ENCODE results near the gene PRKCB.
"Not testable (repeated sequence)": the region's sequence is repeated elsewhere in the genome, so short reads cannot be mapped to it uniquely, and the experiment has no call there.

Gene PRKCB

DNA sequence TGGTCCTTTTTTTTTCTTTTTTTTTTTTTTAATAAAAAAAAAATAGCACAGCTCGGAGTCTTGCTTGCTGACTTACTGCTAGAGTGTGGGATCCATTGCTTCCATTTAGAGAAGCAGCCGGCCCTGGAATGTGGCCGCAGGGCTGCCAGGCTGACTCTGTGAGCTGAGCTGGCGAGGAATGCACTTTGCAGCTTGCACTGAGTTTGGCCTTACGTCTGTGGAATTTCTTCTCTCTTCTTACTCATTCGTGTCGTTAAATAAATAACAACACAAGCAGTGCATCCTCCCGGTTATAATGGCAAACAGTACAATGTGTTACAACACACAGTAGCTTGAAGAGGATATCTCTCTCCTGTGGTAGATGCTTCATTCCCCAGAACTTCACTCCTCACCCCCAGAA, 69.2 kb downstream of the PRKCB start:
- no peak for DNase-seq

DNA sequence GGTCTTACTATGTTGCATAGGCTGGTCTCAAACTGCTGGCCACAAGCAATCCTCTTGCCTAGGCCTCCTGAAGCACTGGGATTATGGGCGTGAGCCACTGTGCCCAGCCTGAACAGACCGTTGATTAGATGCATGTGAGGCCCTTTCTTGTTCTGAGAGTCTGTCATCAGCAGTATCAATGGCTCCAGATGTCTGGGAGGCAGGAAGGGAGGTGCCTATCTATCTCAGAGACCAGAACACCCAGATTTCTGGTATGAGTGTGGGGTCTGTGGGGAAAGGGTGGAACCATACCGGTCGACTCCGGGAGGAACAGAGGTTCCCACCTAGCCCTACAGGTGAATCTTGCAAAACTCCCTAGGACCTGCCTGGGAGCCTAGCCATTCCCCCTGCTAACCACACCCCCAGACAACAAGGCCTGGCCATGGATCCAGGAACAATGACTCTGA, 71.7 kb downstream of the PRKCB start:
- no peak for DNase-seq

DNA sequence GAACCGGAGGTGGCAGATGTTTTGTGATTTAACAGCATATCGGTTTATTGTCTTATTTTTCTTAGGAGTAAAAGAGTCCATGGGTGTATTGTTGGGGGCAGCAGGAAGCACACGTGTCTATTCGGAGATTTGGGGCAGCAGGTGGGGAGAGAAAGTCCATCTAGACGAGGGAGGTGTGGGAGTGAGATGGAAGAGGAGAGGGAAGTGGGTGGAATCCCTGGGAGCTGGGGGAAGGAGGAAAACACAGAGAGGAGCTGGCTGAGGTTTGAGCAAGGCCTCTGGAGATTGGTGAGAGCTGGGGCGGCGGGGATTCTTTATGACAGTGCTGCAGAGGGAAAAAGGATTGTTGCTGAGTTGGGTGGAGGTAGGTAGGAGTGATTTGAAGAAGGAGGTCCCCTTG, 72.1 kb downstream of the PRKCB start:
- no peak for DNase-seq

DNA sequence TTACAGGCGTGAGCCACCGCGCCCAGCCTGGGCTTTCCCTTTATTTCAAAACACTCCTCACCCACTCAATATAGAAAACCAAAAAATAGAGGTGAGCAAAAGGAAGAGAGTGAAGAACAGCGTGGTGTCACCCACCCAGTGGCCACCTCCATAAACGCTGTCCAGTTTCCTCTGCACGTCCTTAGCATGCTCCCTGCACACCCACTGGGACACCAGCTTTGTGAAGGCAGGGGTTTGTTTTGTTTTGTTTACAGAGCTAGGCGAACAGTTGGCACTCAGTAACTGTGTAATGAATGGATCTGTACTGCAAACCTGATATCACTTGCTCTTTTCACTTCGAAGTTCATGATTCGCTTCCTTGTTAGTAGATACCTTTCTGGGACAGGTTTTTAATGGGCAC, 73.0 kb downstream of the PRKCB start:
- DNase-seq: no peak

DNA sequence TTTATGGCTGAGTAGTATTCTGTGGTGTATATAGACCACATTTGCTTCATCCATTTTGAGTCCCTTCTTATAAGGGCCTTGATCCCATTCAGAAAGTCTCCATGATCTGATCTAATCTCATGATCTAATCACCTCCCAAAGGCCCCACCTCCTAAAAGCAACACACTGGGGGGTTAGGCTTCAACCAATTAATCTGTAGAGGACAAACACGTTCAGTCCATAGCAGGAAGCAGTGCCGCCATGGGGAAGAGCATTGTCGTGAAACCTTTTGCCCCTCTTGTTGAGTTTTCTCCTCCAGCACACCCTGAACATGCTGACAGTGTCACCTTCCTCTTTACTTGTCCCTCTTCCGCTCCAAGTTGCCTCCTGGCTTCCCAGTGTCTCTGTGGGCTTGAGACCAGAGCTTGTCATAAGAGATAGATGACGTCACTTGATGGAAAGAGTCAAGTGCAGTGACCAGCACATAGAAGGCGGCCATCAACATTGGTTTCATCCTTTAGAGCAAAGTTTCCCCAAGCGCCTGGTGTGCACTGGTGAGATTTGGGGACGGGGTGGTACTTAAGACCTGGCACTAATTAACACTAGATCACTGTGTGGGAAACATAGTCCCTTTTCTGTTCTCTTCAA, 74.1 kb downstream of the PRKCB start:
- no peak for DNase-seq

DNA sequence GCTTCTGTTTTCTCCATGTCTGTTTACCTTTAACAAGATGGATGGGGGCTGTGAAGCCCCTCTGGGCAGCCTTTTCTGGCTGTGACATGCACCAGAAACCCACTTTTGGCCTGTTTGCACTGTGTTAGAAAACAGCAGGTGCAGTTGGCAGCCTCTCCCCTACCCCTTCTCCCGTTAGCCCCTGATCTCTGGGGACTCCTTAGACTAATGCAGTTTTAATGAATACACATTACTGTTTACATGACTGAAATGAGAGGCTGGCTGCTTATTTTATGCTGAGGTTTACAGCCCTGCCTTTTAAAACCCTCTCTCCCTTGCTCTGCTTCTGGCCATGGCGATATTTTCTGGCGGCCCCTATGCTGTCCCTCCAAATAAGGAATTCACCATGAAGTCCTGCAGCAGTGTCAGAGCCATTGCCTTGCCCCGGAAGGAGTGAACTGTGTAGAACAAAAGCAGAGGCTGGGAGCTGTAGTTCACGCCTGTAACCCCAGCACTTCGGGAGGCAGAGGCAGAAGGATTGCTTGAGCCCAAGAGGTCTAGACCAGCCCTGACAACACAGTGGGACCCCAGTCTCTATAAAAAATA, 79.3 kb downstream of the PRKCB start:
- DNase-seq: no peak

DNA sequence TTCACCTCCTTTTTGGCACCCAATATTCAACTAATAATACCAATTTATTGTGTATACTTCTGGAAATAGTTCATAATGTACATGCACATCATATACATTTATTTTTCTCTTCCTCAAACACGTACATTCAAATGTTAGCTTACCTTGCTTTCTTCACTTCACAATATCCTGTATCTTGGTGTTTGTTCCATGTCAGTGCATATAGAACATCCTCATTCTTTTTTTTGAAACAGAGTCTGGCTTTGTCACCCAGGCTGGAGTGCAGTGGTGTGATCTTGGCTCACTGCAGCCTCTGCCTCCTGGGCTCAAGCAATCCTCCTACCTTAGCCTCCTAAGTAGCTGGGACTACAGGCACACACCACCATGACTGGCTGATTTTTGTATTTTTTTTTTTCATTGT, 80.8 kb downstream of the PRKCB start:
- not testable (repeated sequence) for DNase-seq

DNA sequence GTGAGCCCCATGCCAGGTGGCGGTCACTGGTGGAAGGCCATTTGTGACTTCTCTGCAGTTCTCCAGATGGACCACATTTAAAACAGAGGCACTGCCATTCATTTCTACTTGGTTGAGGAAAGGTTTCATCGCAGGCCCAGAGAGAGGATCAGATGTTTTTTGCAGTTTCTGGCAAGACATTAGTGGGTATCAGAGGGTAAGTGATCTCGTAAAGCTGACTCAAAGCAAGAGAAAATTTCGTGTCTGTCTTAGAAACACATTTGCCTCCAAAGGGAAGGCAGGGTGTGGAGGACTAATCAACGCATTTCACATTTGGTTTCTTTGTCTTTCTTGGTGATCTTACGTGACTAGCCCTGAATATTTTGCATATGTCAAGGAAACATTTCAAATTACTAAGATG, 81.8 kb downstream of the PRKCB start:
- no peak for DNase-seq

DNA sequence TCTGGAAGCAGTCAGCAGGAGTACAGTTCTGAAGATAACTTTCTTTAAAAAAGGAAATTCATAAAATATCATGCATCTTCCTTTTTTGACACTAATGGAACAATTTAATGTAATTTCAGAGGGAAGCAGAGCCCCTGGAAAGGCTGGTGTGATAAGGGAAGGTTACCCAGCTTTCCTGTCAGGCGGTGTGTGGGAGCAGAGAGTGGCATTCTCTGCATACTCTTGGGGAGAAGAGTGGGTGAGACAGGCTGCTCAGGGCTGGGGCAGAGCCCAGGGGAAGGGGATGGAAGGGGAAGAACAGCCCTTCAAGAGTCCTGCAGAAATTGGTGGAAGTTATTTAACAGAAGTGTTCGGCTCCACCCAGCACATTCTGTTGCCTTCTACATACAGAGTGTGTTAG, 84.7 kb downstream of the PRKCB start:
- DNase-seq: no peak

DNA sequence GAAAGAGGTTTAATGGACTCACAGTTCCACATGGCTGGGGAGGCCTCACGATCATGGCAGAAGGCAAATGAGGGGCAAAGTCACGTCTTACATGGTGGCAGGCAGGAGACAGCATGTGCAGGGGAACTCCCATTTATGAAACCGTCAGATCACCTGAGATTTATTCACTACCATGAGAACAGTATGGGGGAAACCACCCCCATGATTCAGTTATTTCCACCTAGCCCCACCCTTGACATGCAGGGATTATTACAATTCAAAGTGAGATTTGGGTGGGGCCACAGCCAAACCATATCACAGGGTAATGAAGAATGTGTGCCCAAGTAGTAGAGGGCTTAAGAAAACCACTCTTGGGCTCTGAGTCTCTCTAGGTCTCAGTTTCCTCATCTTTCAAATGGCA, 85.1 kb downstream of the PRKCB start:
- peak; percentile 9 to 20 for DNase-seq

DNA sequence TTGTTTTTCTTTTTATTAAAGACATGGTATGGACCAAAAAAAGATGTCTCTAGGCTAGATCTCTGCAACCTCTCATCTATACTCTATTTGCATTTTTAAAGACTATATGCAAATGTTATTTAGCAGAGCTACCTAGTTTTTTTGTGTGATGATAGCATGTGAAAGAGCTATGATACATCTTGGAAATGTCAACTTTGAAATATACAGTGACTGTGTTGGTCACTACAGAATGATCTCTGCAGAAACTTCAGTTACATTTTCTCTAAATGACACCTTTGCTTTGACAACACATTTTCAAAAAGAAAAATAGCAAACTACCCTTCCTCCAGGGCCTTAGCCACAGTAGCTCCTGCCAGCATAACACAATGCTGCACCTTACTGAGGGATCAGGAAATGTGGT, 86.6 kb downstream of the PRKCB start:
- DNase-seq: no peak

DNA sequence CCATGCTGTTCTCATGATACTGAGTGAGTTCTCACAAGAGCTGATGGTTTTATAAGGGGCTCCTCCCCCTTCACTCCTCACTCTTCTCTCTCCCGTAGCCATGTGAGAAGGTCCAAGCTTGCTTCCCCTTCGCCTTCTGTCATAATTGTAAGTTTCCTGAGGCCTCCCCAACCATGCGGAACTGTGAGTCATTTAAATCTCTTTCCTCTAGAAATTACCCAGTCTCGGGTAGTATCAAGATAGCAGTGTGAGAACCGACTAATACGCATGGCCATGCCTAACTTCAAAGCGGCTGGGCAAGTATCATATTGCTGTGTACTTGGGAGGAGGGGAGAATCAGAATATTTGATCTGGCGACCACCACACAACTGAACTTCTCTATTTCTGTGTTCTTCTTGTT, 88.3 kb downstream of the PRKCB start:
- no peak for DNase-seq

DNA sequence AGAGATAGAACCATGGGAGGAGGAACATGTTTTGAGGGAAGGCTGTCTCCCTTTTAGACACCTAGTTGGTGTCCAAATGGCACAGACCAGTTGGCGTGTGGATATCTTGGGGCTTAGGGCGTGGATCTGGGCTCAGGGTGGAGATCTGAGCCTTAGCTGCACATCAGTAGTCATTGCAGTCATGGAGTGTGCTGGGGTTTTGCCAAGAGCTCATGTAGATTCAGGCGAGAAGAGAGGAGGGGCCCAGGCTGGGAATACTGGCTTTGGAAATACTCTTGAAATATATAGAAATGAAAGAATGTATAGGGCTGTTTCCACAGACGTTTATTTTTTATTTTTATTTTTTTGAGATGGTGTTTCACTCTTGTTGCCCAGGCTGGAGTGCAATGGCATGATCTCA, 92.0 kb downstream of the PRKCB start:
- no peak for DNase-seq

DNA sequence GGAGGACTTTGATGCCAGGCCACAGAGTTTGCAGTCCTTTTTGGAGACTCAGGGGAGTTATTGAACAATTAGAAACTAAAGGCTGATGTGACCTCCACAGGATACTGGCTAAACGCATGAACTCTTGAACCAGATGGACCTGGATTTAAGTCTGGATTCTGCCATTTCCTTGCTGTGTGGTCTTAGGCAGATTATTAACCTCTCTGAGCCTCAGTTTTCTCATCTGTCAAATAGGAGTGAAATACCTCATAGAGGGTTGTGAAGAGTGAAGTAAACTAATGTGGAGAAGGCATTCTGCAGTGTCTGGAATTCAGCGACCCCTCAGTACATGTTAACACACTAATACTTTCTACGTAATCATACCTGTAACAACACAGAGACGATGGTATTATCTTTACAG, 93.5 kb downstream of the PRKCB start:
- no peak for DNase-seq

DNA sequence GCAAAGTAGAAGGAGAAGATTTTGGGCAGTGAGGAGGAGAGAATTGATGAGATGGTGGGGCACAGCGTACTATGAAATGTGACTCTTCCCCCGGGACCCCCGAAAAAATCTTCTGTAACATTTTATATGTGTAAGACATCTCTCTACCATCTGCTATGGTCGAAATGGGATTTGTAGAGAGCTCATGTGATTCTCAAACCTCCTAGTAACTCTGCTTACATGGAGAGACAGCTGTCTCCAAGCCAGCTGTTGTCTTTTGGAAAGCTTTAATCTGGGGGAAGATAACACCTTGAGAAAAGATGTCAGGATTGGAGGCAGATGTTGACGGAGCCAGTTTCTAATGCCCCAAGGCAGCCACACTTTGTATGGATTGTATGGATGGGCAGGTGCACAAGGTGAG, 94.1 kb downstream of the PRKCB start:
- no peak for DNase-seq

DNA sequence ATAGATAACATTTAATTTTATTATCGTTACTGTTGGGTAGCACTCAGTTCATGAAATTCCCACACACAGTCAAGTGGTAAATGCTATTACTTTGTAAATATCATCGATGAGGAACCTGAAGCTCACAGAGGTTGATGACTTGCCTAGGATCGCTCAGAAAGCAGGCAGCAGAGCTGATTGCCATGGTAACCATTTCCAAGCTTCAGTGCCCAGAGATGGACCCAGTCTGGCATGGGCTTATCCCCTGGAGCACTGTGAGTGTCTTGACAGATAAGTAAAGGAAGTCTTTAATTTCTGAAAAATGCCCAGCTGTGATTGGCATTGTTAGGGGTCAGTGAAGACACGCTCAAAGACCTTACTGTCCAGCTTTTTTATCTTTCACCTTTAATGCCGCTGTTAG, 95.0 kb downstream of the PRKCB start:
- DNase-seq: no peak

DNA sequence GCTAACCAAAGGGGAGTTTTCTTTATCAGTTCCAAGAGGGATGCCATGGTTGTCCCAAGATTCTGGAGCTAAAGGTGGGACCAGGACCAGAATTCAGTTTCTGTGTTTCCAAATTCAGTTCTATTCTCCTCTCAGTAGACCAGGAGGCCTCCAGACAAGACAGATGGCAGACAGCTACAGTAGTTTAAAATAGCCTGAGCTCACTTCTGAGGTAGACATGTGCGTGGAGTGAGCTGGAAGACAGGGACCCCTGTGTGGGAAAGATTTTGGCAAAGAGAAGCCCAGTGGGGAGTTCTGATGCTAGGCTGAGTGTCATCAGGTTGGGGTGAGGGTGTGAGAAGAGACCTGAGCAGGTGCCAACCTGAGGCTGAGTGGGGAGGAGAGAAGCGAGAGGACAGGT, 95.4 kb downstream of the PRKCB start:
- no peak for DNase-seq

DNA sequence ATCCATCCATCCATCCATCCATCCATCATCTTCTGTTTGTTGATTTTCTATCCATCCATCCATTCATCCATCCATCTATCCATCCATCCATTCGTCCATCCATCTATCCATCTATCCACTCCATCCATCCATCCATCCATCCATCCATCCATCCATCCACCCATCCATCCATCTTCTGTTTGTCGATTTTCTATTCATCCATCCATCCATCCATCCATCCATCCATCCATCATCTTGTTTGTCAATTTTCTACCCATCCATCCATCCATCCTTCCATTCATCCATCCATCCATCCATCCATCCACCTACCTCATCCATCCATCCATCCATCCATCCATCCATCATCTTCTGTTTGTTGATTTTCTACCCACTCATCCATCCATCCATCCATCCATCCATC, 97.9 kb downstream of the PRKCB start:
- DNase-seq: not testable (repeated sequence)

DNA sequence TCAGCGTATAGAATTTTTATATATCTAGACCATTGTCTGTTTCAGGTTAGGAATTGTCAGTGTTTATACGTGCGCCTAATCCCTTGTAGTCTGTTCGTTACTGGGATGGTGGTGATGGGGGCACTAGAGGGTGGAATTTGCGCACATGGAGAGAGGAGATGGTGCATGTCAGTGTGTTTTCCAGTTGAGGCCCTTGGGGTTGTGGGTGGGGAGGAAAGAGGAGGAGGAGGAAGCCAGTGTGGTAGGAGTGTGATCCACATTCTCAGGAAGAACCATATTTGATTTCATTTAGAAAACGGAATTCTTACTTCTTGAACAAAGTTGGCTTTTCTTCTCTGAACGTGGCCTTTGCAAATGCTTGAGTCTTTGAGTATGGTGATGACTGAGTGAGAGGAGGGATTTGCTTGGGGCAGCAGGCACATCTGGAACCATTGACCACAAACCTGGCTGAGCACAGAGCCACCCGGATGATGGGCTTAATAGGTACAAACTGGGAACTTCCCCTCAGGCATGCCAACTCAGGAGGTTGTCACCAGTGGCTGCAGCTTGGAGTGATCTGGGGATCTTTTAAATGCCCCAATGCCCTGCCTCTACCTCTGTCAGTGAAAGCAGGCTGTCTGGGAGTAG, 98.9 kb downstream of the PRKCB start:
- DNase-seq: no peak

DNA sequence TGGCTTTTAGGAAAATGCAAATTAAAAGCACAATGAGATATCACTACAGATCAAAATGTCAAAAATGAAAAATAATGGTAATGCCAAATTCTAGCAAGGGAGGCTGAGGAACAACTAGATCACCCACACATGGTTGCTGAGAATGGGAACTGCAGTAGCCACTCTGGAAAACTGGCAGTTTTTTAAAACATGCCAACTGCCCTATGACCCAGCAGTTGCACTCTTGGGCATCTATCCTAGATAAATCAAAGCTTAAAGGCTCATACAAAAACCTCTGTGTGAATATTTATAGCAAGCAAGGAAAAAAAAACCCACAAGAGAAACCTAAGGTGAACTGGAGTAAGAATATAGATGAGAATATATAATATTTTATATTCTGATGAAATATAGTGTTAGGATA, 104.3 kb downstream of the PRKCB start:
- no peak for DNase-seq

DNA sequence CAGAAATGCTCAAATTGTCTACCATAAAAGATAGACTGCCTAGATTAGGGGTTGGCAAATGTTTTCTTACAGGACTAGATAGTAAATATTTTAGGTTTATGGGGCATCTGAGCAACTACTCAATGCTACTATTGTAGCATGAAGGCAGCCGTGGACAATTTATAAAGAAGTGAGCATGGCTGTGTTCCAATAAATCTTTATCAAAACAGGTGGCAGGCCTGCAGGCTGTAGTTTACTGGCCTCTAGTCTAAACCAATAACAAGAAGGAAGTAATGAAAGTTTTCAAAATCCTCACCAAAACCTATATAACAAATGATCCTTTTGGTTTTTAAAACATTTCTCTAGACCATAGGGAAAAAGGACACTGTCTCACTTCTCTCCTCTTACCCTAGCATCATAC, 105.2 kb downstream of the PRKCB start:
- no peak for DNase-seq

DNA sequence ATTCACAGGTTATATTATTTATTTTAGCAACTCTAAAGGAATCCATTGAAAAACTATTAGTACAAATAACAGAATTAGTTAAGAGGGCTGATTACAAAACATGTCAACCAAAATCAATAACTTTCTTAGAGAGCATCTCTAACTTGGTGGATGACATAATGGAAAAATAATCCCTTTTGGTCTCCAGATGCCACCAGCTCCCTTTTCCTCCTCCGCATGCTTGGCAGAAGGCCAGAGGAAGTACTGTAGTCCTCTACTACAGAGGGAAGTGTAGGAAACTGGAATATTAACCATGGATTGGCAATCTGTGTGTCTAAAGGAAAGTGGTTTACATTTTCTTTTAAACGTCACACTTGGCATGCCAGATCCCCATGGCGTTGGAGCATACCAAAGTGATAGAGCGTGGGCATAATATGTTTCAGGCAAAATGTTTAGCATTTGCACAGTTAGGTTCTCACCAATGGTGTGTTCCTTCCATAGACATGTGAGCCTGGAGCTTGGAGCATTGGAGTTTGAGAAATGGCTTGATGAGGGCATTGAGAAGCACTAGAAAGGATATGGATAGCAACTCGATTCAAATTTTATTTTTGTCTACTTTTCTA, 106.3 kb downstream of the PRKCB start:
- no peak for DNase-seq

DNA sequence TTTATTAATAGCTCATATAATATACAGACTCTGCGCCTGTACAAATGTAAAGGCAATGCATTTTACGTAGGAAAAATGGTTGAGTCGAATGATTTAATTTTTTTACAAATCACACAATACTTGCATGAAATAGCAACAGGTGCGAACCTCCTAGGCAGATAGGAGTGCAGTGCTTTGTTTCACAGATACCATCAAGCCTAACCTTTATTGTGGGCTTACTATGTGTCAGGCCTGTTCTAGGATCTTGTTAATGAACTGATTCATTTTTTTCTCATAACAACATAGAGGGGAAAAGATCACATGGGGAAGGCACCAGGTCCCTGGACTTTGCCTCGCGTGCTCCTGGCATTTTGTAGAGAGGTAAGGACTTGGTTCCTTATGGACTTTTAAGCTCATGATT, 107.8 kb downstream of the PRKCB start:
- no peak for DNase-seq

DNA sequence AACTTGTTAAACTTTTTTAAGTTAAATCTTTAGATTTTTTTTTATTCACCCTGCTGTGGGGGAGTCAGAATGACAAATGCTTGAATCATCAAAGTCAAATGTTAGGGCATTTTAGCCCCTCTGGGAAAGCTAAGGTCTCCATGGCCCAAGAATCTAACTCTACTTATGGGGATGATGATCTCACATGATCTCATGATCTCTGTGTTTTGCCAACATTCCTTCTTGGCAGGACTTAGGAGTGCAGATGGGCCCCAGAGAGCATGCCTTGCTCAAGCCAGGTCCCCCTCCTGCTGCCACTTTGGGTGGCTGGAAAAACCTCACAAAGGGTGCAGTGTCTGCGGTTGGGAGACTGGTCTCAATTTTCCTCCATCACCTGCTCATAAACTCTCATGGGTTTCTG, 108.6 kb downstream of the PRKCB start:
- DNase-seq: no peak

Measured in stimulated activated CD4-positive, alpha-beta T cell treated with anti-CD3 and anti-CD28 coated beads, Interleukin-2, amount 100 ng/mL, for 24 hours (primary cell).